ENCODE results near the gene SAYSD1.

Gene SAYSD1

DNA sequence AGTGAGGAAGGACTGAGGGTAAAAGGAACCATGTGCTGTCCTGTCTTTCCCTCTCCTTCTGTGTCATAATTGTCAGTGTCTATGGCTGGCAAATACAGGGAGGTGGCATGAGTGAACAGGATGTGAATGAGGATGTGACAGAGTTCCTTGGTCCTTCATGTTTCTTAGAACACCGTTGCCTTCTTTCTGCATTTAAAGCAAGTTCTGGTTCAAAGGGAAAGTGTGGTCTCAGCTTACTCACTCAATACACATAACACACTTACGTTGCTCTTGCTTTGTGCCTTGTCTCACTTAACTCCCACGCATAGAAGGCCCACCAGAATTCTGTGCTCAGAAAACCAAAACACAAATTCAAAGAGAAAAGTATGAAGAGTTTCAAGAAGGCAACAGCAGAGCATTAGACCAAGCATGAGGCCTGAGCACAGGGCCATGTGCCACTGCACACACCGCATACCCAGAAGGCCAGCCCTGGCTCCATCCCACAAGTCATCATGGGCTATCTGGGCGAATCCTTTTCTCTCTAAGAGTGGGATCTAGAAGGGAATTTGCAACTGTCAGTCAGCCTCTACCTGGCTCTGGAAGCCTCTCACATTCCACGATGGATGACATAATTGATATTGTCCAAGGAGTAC lies 38.9 kb upstream of the SAYSD1 start:
- H3K27me3 ChIP-seq (ENCODE audit: control insufficient read depth in 1 of 2, insufficient read depth in 1 of 2, low read length in 2 of 2): peaks cover 5 to 33% of the 10 kb centered on the region in 2 experiments
- no peak overlapping the region for H3K4me3 ChIP-seq (ENCODE audit: insufficient read depth in 1 of 2, low read depth in 1 of 2, low read length in 2 of 2)
- WGBS: 85% methylated on average over 6 of the region's 6 CpGs

DNA sequence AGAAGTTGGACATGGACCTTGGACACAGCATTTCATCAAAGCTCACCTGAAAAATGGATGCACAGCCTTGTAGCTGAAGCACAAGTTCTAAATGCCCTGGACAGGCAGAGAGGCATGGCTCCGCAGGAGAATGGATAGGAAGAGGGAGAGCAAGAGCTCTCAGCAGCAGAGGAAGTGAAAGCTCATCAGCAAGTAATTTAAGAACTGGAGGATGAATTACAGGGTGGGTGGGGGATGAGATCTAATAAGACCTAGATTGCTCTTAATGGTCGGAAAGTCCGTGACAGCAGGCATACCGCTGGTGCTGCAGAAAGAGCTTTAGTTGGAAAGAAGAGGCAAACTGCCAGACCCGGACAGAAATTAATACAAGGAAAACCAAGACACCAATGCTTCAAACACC lies 37.3 kb upstream of the SAYSD1 start:
- H2BK12ac ChIP-seq (ENCODE audit: low read length in 2 of 2): no peak overlapping the region
- no peak overlapping the region for H3K23ac ChIP-seq (ENCODE audit: low read length in 2 of 2)
- H3K27ac ChIP-seq (ENCODE audit: low read length, poor library complexity, severe bottlenecking): no peak overlapping the region
- H3K4me1 ChIP-seq (ENCODE audit: control insufficient read depth, insufficient read depth, low read depth, low read length): no peaks in the 10 kb centered on the region
- no peak overlapping the region for H2AFZ ChIP-seq (ENCODE audit: low read depth, low read length)
- no peaks in the 10 kb centered on the region for H3K79me1 ChIP-seq (replicated peaks; ENCODE audit: low read length, poor library complexity, severe bottlenecking)
- no peak overlapping the region for H2AK5ac ChIP-seq (ENCODE audit: low read length, severe bottlenecking)
- no peak for DNase-seq
- H3K4me3 ChIP-seq (ENCODE audit: insufficient read depth in 1 of 2, low read depth in 1 of 2, low read length in 2 of 2): no peak overlapping the region
- no peak overlapping the region for H4K8ac ChIP-seq (ENCODE audit: low read length)
- H3K14ac ChIP-seq (ENCODE audit: low read length in 2 of 2): no peak overlapping the region
- H4K91ac ChIP-seq (ENCODE audit: low read length): no peak overlapping the region
- H3K4me2 ChIP-seq (ENCODE audit: low read length, poor library complexity, severe bottlenecking): no peak overlapping the region
- H3K4ac ChIP-seq (ENCODE audit: low read depth in 1 of 2, low read length in 2 of 2): no peak overlapping the region
- H2BK120ac ChIP-seq (ENCODE audit: low read depth, low read length): no peak overlapping the region
- H3K18ac ChIP-seq (ENCODE audit: low read depth in 1 of 2, low read length in 2 of 2): no peak overlapping the region
- no peak overlapping the region for H2BK15ac ChIP-seq (ENCODE audit: low read depth, poor library complexity, severe bottlenecking)
- peaks cover 5 to 42% of the 10 kb centered on the region in 2 experiments for H3K27me3 ChIP-seq (ENCODE audit: control insufficient read depth in 1 of 2, insufficient read depth in 1 of 2, low read length in 2 of 2)
- H3K36me3 ChIP-seq (ENCODE audit: control insufficient read depth in 1 of 2, insufficient read depth in 2 of 2, low read depth in 1 of 2, low read length in 2 of 2): no peaks in the 10 kb centered on the region
- H3K9me3 ChIP-seq (ENCODE audit: control insufficient read depth, low read length): no peaks in the 10 kb centered on the region
- no peak overlapping the region for H2BK5ac ChIP-seq (ENCODE audit: low read depth, low read length, poor library complexity, severe bottlenecking)
- H3K9ac ChIP-seq (ENCODE audit: low read length): no peak overlapping the region
- 74% methylated on average over 5 of the region's 5 CpGs for WGBS

More for the DNA sequence above, 38.9 kb upstream of the SAYSD1 start:
- no peaks in the 10 kb centered on the region for H3K4me1 ChIP-seq (ENCODE audit: control insufficient read depth, insufficient read depth, low read depth, low read length)
- no peak for DNase-seq
- H3K79me1 ChIP-seq (replicated peaks; ENCODE audit: low read length, poor library complexity, severe bottlenecking): no peaks in the 10 kb centered on the region
- H2AK5ac ChIP-seq (ENCODE audit: low read length, severe bottlenecking): no peak overlapping the region
- no peak overlapping the region for H2BK5ac ChIP-seq (ENCODE audit: low read depth, low read length, poor library complexity, severe bottlenecking)
- no peak overlapping the region for H2BK15ac ChIP-seq (ENCODE audit: low read depth, poor library complexity, severe bottlenecking)
- H3K27ac ChIP-seq (ENCODE audit: low read length, poor library complexity, severe bottlenecking): no peak overlapping the region
- H3K4ac ChIP-seq (ENCODE audit: low read depth in 1 of 2, low read length in 2 of 2): no peak overlapping the region
- no peak overlapping the region for H2BK120ac ChIP-seq (ENCODE audit: low read depth, low read length)
- H3K18ac ChIP-seq (ENCODE audit: low read depth in 1 of 2, low read length in 2 of 2): no peak overlapping the region
- no peak overlapping the region for H3K4me2 ChIP-seq (ENCODE audit: low read length, poor library complexity, severe bottlenecking)
- no peaks in the 10 kb centered on the region for H3K36me3 ChIP-seq (ENCODE audit: control insufficient read depth in 1 of 2, insufficient read depth in 2 of 2, low read depth in 1 of 2, low read length in 2 of 2)
- H2AFZ ChIP-seq (ENCODE audit: low read depth, low read length): no peak overlapping the region
- no peak overlapping the region for H2BK12ac ChIP-seq (ENCODE audit: low read length in 2 of 2)
- H4K8ac ChIP-seq (ENCODE audit: low read length): no peak overlapping the region
- H3K23ac ChIP-seq (ENCODE audit: low read length in 2 of 2): no peak overlapping the region
- H4K91ac ChIP-seq (ENCODE audit: low read length): no peak overlapping the region
- no peak overlapping the region for H3K9ac ChIP-seq (ENCODE audit: low read length)
- H3K9me3 ChIP-seq (ENCODE audit: control insufficient read depth, low read length): no peaks in the 10 kb centered on the region
- H3K14ac ChIP-seq (ENCODE audit: low read length in 2 of 2): no peak overlapping the region

DNA sequence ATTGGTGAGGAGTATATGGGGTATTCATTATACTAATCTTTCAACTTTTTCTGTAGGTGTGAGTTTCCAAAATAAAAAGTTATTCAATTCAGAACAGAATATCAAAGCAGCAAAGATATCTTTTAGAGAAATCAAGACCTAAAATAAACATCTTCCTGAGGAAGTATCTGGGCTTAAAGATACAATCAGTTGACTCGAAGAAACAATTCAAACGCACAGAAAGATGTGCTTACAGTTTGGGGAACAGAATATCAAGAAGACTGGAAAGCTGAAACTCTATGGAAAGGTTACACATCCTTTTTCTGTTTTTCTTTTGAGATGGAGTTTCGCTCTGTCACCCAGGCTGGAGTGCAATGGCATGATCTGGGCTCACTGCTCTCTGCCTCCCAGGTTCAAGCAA lies 36.2 kb upstream of the SAYSD1 start:
- Histone ChIP-seq H4K91ac (ENCODE audit: low read length) (no peak overlapping the region), H2AFZ (ENCODE audit: low read depth, low read length) (no peak overlapping the region), H3K4ac (ENCODE audit: low read depth in 1 of 2, low read length in 2 of 2) (no peak overlapping the region), H3K4me1 (ENCODE audit: control insufficient read depth, insufficient read depth, low read depth, low read length) (no peaks in the 10 kb centered on the region), H3K9ac (ENCODE audit: low read length) (no peak overlapping the region), H3K4me3 (ENCODE audit: insufficient read depth in 1 of 2, low read depth in 1 of 2, low read length in 2 of 2) (no peak overlapping the region), H3K18ac (ENCODE audit: low read depth in 1 of 2, low read length in 2 of 2) (no peak overlapping the region), H2BK120ac (ENCODE audit: low read depth, low read length) (no peak overlapping the region), H4K8ac (ENCODE audit: low read length) (no peak overlapping the region), H3K14ac (ENCODE audit: low read length in 2 of 2) (no peak overlapping the region), H3K36me3 (ENCODE audit: control insufficient read depth in 1 of 2, insufficient read depth in 2 of 2, low read depth in 1 of 2, low read length in 2 of 2) (no peaks in the 10 kb centered on the region), H3K9me3 (ENCODE audit: control insufficient read depth, low read length) (no peaks in the 10 kb centered on the region), H3K27ac (ENCODE audit: low read length, poor library complexity, severe bottlenecking) (no peak overlapping the region), H3K4me2 (ENCODE audit: low read length, poor library complexity, severe bottlenecking) (no peak overlapping the region), H3K23ac (ENCODE audit: low read length in 2 of 2) (no peak overlapping the region), H2BK12ac (ENCODE audit: low read length in 2 of 2) (no peak overlapping the region), H2BK5ac (ENCODE audit: low read depth, low read length, poor library complexity, severe bottlenecking) (no peak overlapping the region), H3K27me3 (ENCODE audit: control insufficient read depth in 1 of 2, insufficient read depth in 1 of 2, low read length in 2 of 2) (peaks cover 5 to 47% of the 10 kb centered on the region in 2 experiments), H3K79me1 (replicated peaks; ENCODE audit: low read length, poor library complexity, severe bottlenecking) (no peaks in the 10 kb centered on the region), H2BK15ac (ENCODE audit: low read depth, poor library complexity, severe bottlenecking) (no peak overlapping the region), H2AK5ac (ENCODE audit: low read length, severe bottlenecking) (no peak overlapping the region)
- DNase-seq: no peak
- 77% methylated on average over 3 of the region's 3 CpGs for WGBS

DNA sequence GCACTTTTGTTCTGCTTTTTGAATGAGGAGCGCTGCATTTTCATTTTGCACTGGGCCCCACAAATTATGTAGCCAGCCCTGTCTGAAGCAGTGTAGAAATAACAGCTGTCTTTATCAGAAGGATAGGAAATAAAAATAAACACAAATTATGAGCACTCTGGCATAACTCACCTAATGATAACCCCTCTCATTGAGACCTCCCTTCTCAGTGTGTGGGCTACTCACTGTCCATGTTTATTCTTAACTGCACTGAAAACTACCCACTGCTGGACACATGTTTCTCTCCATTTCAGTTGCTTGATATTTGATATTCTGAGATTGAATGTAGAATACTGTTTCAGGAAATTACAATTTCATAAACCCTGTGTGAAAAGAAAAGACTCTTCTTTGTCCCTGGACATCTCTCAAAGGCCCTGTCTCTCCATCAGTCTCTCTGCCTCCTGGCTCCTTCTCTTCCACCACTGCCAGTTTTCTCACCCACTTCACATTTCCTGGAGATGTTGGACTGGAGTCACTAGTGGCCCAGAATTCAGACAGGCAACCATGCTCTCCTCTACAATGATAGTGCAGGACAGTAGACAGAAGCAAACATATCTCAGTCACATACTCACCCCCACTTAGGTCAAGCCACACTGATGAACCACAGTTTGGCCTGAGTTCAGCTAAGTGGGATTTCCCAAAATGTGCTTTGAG lies 29.6 kb upstream of the SAYSD1 start:
- Histone ChIP-seq H2BK5ac (ENCODE audit: low read depth, low read length, poor library complexity, severe bottlenecking) (no peak overlapping the region), H3K14ac (ENCODE audit: low read length in 2 of 2) (no peak overlapping the region), H2BK120ac (ENCODE audit: low read depth, low read length) (no peak overlapping the region), H4K8ac (ENCODE audit: low read length) (no peak overlapping the region), H3K79me1 (replicated peaks; ENCODE audit: low read length, poor library complexity, severe bottlenecking) (no peaks in the 10 kb centered on the region), H3K36me3 (ENCODE audit: control insufficient read depth in 1 of 2, insufficient read depth in 2 of 2, low read depth in 1 of 2, low read length in 2 of 2) (no peaks in the 10 kb centered on the region), H2AFZ (ENCODE audit: low read depth, low read length) (no peak overlapping the region), H3K4me2 (ENCODE audit: low read length, poor library complexity, severe bottlenecking) (no peak overlapping the region), H3K9ac (ENCODE audit: low read length) (no peak overlapping the region), H3K4ac (ENCODE audit: low read depth in 1 of 2, low read length in 2 of 2) (no peak overlapping the region), H3K9me3 (ENCODE audit: control insufficient read depth, low read length) (peaks cover 8% of the 10 kb centered on the region), H3K18ac (ENCODE audit: low read depth in 1 of 2, low read length in 2 of 2) (no peak overlapping the region), H3K4me1 (ENCODE audit: control insufficient read depth, insufficient read depth, low read depth, low read length) (no peaks in the 10 kb centered on the region), H2BK15ac (ENCODE audit: low read depth, poor library complexity, severe bottlenecking) (no peak overlapping the region), H2BK12ac (ENCODE audit: low read length in 2 of 2) (no peak overlapping the region), H3K27me3 (ENCODE audit: control insufficient read depth in 1 of 2, insufficient read depth in 1 of 2, low read length in 2 of 2) (peaks cover 10 to 47% of the 10 kb centered on the region in 2 experiments), H4K91ac (ENCODE audit: low read length) (no peak overlapping the region), H3K27ac (ENCODE audit: low read length, poor library complexity, severe bottlenecking) (no peak overlapping the region), H3K4me3 (ENCODE audit: insufficient read depth in 1 of 2, low read depth in 1 of 2, low read length in 2 of 2) (no peak overlapping the region), H3K23ac (ENCODE audit: low read length in 2 of 2) (no peak overlapping the region), H2AK5ac (ENCODE audit: low read length, severe bottlenecking) (no peak overlapping the region)
- WGBS: 100% methylated on average over 1 of the region's 1 CpG
- no peak for DNase-seq
